ENCODE results near the gene SFXN2.
"Not testable (repeated sequence)": the region's sequence is repeated elsewhere in the genome, so short reads cannot be mapped to it uniquely, and the experiment has no call there.

The SFXN2 gene

GRCh38 chr10:102714621-102715455, at the start of gene SFXN2:
TSS of gene SFXN2 (plus strand) at chr10:102714636. CDS start at chr10:102726637, 12,001 bp downstream.
- peak in 37 of 42 donors; percentile 9 to 72 (median 44) for DNase-seq
- intact Hi-C loops (cut with DNase I), result loop anchor here (5.0 kb wide), 2 partner anchors 38 to 68 kb away; no protein-coding TSS in a partner anchor

GRCh38 chr10:102665904-102666509, 48.4 kb upstream of the SFXN2 start:
- intact Hi-C loops (cut with DNase I), result no loop called here
- no peak for DNase-seq

- intact Hi-C loops (cut with DNase I), result not testable (repeated sequence)
Observed at GRCh38 chr10:102667411-102667810, 47.0 kb upstream of the SFXN2 start.

GRCh38 chr10:102668326-102669107, 45.9 kb upstream of the SFXN2 start:
- intact Hi-C loops (cut with DNase I), result no loop called here
- DNase-seq, result peak in 3 of 42 donors; percentile 43 to 62 (median 45)

More at GRCh38 chr10:102667411-102667810, 47.0 kb upstream of the SFXN2 start:
- not testable (repeated sequence) for DNase-seq

- intact Hi-C loops (cut with DNase I), result no loop called here
- peak in 14 of 42 donors; percentile 45 to 81 (median 72) for DNase-seq
Observed at GRCh38 chr10:102669206-102670064, 45.0 kb upstream of the SFXN2 start.

GRCh38 chr10:102670065-102670670, 44.3 kb upstream of the SFXN2 start:
- intact Hi-C loops (cut with DNase I), result no loop called here
- DNase-seq, result peak in 2 of 42 donors; percentile 0 to 3

GRCh38 chr10:102670871-102671434, 43.5 kb upstream of the SFXN2 start:
- intact Hi-C loops (cut with DNase I), result no loop called here
- peak in 3 of 42 donors; percentile 1 to 19 (median 7) for DNase-seq

- peak in 3 of 42 donors; percentile 8 to 16 (median 13) for DNase-seq
- intact Hi-C loops (cut with DNase I), result no loop called here
Observed at GRCh38 chr10:102673236-102673818, 41.1 kb upstream of the SFXN2 start.

GRCh38 chr10:102673819-102674511, 40.5 kb upstream of the SFXN2 start:
- peak; percentile 52 to 92 (median 76) for DNase-seq
- intact Hi-C loops (cut with DNase I), result no loop called here

- peak in 7 of 42 donors; percentile 9 to 67 (median 40) for DNase-seq
- intact Hi-C loops (cut with DNase I), result no loop called here
Observed at GRCh38 chr10:102674566-102674965, 39.9 kb upstream of the SFXN2 start.

- DNase-seq, result peak in 6 of 42 donors; percentile 10 to 35 (median 24)
Observed at GRCh38 chr10:102675011-102675665, 39.3 kb upstream of the SFXN2 start.

GRCh38 chr10:102675666-102676533, 38.5 kb upstream of the SFXN2 start:
- DNase-seq, result peak in 8 of 42 donors; percentile 9 to 54 (median 36)
- intact Hi-C loops (cut with DNase I), result loop anchor here (5.0 kb wide), 2 partner anchors 34 to 36 kb away; partner anchors contain the start of genes ARL3, SFXN2 and TRIM8

More at GRCh38 chr10:102675011-102675665, 39.3 kb upstream of the SFXN2 start:
- intact Hi-C loops (cut with DNase I), result loop anchor here (5.0 kb wide), 2 partner anchors 33 to 37 kb away; partner anchors contain the start of genes ARL3, SFXN2 and TRIM8

- DNase-seq, result peak in 7 of 42 donors; percentile 3 to 31 (median 13)
- intact Hi-C loops (cut with DNase I), result loop anchor here (5.0 kb wide), 2 partner anchors 34 to 36 kb away; partner anchors contain the start of genes ARL3, SFXN2 and TRIM8
Observed at GRCh38 chr10:102676534-102677315, 37.7 kb upstream of the SFXN2 start.
